22Rv1 (cell line): Measurements from ENCODE around the gene HGF.

Experiments used
- CTCF ChIP-seq: fragments of 450-650 bp; IDR thresholded peaks from 2 replicates; pipeline ENCODE4 v1.5.1; 2017; ENCODE audit warnings: mild to moderate bottlenecking
- ZFX ChIP-seq: fragments of 450-650 bp; IDR thresholded peaks from 2 replicates; pipeline ENCODE4 v1.6.1; 2017; ENCODE audit warnings: antibody characterized with exemption, borderline replicate concordance

GRCh38 chr7:81691199-81691821, 78.5 kb downstream of the HGF start:
- TF ChIP-seq CTCF, result no peak
- TF ChIP-seq ZFX, result no peak
